HepG2 (cell line): Measurements from ENCODE around the gene CHPF. TPM values are rescaled to one million over a fixed set of nuclear protein-coding genes. Genes with fewer than 3 reads are reported as not detected.

ENCODE experiments used
- ELF1 ChIP-seq: sonication (generic); formaldehyde crosslinking; IDR thresholded peaks from 2 replicates; pipeline ENCODE4 v1.4.0; 2020; ENCODE audit warnings: missing genetic modification reagents
- HNF4G ChIP-seq, 2 experiments: sonication (generic) in 1 of 2; formaldehyde crosslinking in 1 of 2; IDR thresholded peaks; 2 replicates each; pipeline versions ENCODE4 v1.4.0 to v1.6.1; 2011 to 2020; ENCODE audit warnings: borderline replicate concordance in 2 of 2, low read depth in 2 of 2, mild to moderate bottlenecking in 2 of 2, low read length in 1 of 2, missing genetic modification reagents in 1 of 2, moderate library complexity in 1 of 2
- HNRNPL ChIP-seq: fragments of 200-400 bp; formaldehyde crosslinking; IDR thresholded peaks from 2 replicates; pipeline ENCODE4 v1.6.1; 2017; ENCODE audit warnings: mild to moderate bottlenecking, low read depth, low read length
- JUND ChIP-seq: sonication (generic); formaldehyde crosslinking; IDR thresholded peaks from 2 replicates; pipeline ENCODE4 v1.8.0; 2022; ENCODE audit warnings: mild to moderate bottlenecking, missing genetic modification reagents
- MEF2D ChIP-seq: sonication (generic); formaldehyde crosslinking; IDR thresholded peaks from 2 replicates; pipeline ENCODE4 v1.5.1; 2020; ENCODE audit warnings: mild to moderate bottlenecking, missing genetic modification reagents
- MTA1 ChIP-seq: sonication (generic); formaldehyde crosslinking; IDR thresholded peaks from 2 replicates; pipeline ENCODE4 v1.4.0; 2020; ENCODE audit warnings: missing genetic modification reagents, mild to moderate bottlenecking, borderline replicate concordance
- PLRG1 ChIP-seq: fragments of 450-650 bp; conservative IDR thresholded peaks from 2 replicates; pipeline ENCODE4 v1.6.1; 2016
- SKI ChIP-seq: fragments of 450-650 bp; IDR thresholded peaks from one replicate; pipeline ENCODE4 v1.6.1; 2018; ENCODE audit warnings: mild to moderate bottlenecking; ENCODE audit not compliant: partially characterized antibody
- SSRP1 ChIP-seq: IDR thresholded peaks from 2 replicates; pipeline ENCODE4 v1.6.1; 2016; ENCODE audit warnings: control low read depth
- STAG1 ChIP-seq: sonication (generic); formaldehyde crosslinking; IDR thresholded peaks from 2 replicates; pipeline ENCODE4 v1.4.0; 2020; ENCODE audit warnings: missing genetic modification reagents
- THYN1 ChIP-seq: sonication (generic); formaldehyde crosslinking; IDR thresholded peaks from 2 replicates; pipeline ENCODE4 v1.8.1; 2023; ENCODE audit warnings: low read depth, mild to moderate bottlenecking, moderate library complexity, missing genetic modification reagents, borderline replicate concordance
- U2AF1 ChIP-seq: fragments of 200-400 bp; formaldehyde crosslinking; optimal IDR thresholded peaks from 2 replicates; pipeline ENCODE3; 2017; ENCODE audit warnings: mild to moderate bottlenecking, low read depth, low read length
- WIZ ChIP-seq: sonication (generic); formaldehyde crosslinking; IDR thresholded peaks from 2 replicates; pipeline ENCODE4 v1.5.1; 2020; ENCODE audit warnings: mild to moderate bottlenecking, missing genetic modification reagents
- ZNF205 ChIP-seq: IDR thresholded peaks from 2 replicates; pipeline ENCODE4 v1.6.1; 2018; ENCODE audit warnings: missing biosample characterization, missing genetic modification reagents
- ZNF446 ChIP-seq: sonication (generic); formaldehyde crosslinking; IDR thresholded peaks from 2 replicates; pipeline ENCODE4 v1.5.0; 2020; ENCODE audit warnings: mild to moderate bottlenecking, missing genetic modification reagents
- polyA plus RNA-seq, 8 experiments: library from polyadenylated mRNA; depleted of rRNA in 3 of 8; stranded (reverse) in 7 of 8; unstranded in 1 of 8; fragments of >200 nt; fragmentation: Illumina TruSeq in 4 of 8; extraction: Trizol in 4 of 8; gene quantifications; 2 replicates each; pipeline versions ENCODE4 v1.2.1 to v1.2.3, GENCODE V29; 2011 to 2016; ENCODE audit warnings: low read depth in 4 of 8, missing spikeins in 1 of 8, mixed read lengths in 1 of 8; ENCODE audit not compliant: insufficient read depth in 1 of 8
- total RNA-seq, 5 experiments: library from RNA; depleted of rRNA; stranded (reverse); fragments of >200 nt; fragmentation: Illumina TruSeq; extraction: Trizol; gene quantifications; 2 replicates each; pipeline ENCODE4 v1.2.3, GENCODE V29; 2016; ENCODE audit warnings: low read depth in 1 of 5
- TF ChIP-seq, protein P1 (sequence below): sonication (generic); formaldehyde crosslinking; IDR thresholded peaks from 2 replicates; pipeline ENCODE4 v1.4.0; 2020; ENCODE audit warnings: low read depth, mild to moderate bottlenecking, missing genetic modification reagents
- TF ChIP-seq, protein P2 (sequence below): sonication (generic); formaldehyde crosslinking; IDR thresholded peaks from 2 replicates; pipeline ENCODE4 v1.4.0; 2020; ENCODE audit warnings: missing genetic modification reagents
- TF ChIP-seq, protein P3 (sequence below): sonication (generic); formaldehyde crosslinking; IDR thresholded peaks from 2 replicates; pipeline ENCODE4 v1.9.0; 2021; ENCODE audit warnings: missing genetic modification reagents, borderline replicate concordance
- TF ChIP-seq, protein P4 (sequence below): sonication (generic); formaldehyde crosslinking; IDR thresholded peaks from 2 replicates; pipeline ENCODE4 v1.5.0; 2020; ENCODE audit warnings: mild to moderate bottlenecking, missing genetic modification reagents
- TF ChIP-seq, protein P5 (sequence below): sonication (generic); formaldehyde crosslinking; conservative IDR thresholded peaks from 2 replicates; pipeline ENCODE4 v1.8.0; 2022; ENCODE audit warnings: mild to moderate bottlenecking, moderate library complexity, missing genetic modification reagents

CHPF gene
- total and polyA plus RNA-seq, 2 of the 13 experiments (the other 11 are each of a cell fraction or from before 2014, with no cell fraction given) = 79.6 to 111 TPM

DNA sequence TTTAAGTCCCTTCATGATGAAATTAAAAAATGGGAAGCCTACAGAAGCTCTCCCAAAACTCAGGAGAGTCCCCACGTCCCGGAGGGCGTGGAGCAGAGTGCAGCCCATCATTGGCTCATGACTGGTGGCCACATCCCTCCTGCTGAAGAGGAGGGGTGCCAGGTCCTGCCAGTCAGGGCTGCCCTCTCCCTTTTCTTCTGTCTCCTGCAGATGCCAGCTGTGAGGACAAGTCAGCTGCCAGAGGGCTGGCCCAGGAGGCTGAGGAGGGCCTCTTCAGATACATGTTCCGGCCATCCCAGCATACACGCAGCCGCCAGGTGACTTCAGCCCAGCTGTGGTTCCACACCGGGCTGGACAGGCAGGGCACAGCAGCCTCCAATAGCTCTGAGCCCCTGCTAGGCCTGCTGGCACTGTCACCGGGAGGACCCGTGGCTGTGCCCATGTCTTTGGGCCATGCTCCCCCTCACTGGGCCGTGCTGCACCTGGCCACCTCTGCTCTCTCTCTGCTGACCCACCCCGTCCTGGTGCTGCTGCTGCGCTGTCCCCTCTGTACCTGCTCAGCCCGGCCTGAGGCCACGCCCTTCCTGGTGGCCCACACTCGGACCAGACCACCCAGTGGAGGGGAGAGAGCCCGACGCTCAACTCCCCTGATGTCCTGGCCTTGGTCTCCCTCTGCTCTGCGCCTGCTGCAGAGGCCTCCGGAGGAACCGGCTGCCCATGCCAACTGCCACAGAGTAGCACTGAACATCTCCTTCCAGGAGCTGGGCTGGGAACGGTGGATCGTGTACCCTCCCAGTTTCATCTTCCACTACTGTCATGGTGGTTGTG is 31.1 kb upstream of the CHPF start (continued):
- TF ChIP-seq MEF2D = no peak
- TF ChIP-seq, protein P1, sequence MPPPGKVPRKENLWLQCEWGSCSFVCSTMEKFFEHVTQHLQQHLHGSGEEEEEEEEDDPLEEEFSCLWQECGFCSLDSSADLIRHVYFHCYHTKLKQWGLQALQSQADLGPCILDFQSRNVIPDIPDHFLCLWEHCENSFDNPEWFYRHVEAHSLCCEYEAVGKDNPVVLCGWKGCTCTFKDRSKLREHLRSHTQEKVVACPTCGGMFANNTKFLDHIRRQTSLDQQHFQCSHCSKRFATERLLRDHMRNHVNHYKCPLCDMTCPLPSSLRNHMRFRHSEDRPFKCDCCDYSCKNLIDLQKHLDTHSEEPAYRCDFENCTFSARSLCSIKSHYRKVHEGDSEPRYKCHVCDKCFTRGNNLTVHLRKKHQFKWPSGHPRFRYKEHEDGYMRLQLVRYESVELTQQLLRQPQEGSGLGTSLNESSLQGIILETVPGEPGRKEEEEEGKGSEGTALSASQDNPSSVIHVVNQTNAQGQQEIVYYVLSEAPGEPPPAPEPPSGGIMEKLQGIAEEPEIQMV = no peak
- TF ChIP-seq ZNF446 (CRISPR knock-in tag) = no peak
- no peak for TF ChIP-seq ELF1 (CRISPR knock-in tag)
- TF ChIP-seq ZNF205 (CRISPR knock-in tag) = no peak
- TF ChIP-seq PLRG1 = no peak
- no peak for TF ChIP-seq SKI
- TF ChIP-seq, protein P2, sequence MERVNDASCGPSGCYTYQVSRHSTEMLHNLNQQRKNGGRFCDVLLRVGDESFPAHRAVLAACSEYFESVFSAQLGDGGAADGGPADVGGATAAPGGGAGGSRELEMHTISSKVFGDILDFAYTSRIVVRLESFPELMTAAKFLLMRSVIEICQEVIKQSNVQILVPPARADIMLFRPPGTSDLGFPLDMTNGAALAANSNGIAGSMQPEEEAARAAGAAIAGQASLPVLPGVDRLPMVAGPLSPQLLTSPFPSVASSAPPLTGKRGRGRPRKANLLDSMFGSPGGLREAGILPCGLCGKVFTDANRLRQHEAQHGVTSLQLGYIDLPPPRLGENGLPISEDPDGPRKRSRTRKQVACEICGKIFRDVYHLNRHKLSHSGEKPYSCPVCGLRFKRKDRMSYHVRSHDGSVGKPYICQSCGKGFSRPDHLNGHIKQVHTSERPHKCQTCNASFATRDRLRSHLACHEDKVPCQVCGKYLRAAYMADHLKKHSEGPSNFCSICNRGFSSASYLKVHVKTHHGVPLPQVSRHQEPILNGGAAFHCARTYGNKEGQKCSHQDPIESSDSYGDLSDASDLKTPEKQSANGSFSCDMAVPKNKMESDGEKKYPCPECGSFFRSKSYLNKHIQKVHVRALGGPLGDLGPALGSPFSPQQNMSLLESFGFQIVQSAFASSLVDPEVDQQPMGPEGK (CRISPR knock-in tag) = no peak
- TF ChIP-seq, protein P3, sequence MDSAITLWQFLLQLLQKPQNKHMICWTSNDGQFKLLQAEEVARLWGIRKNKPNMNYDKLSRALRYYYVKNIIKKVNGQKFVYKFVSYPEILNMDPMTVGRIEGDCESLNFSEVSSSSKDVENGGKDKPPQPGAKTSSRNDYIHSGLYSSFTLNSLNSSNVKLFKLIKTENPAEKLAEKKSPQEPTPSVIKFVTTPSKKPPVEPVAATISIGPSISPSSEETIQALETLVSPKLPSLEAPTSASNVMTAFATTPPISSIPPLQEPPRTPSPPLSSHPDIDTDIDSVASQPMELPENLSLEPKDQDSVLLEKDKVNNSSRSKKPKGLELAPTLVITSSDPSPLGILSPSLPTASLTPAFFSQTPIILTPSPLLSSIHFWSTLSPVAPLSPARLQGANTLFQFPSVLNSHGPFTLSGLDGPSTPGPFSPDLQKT (CRISPR knock-in tag) = no peak
- no peak for TF ChIP-seq HNF4G (IDR thresholded peaks at IDR 0.05; ENCODE audit: borderline replicate concordance, low read depth, low read length)
- no peak for TF ChIP-seq HNF4G (CRISPR knock-in tag; IDR thresholded peaks at IDR 0.05; ENCODE audit: borderline replicate concordance, low read depth)
- TF ChIP-seq STAG1 (CRISPR knock-in tag) = no peak
- TF ChIP-seq MTA1 = peak; percentile 29; the same call in 1 of the 2 replicates
- no peak for TF ChIP-seq THYN1
- no peak for TF ChIP-seq WIZ
- TF ChIP-seq U2AF1 = no peak
- TF ChIP-seq SSRP1 (CRISPR knock-in tag) = no peak
- TF ChIP-seq, protein P4, sequence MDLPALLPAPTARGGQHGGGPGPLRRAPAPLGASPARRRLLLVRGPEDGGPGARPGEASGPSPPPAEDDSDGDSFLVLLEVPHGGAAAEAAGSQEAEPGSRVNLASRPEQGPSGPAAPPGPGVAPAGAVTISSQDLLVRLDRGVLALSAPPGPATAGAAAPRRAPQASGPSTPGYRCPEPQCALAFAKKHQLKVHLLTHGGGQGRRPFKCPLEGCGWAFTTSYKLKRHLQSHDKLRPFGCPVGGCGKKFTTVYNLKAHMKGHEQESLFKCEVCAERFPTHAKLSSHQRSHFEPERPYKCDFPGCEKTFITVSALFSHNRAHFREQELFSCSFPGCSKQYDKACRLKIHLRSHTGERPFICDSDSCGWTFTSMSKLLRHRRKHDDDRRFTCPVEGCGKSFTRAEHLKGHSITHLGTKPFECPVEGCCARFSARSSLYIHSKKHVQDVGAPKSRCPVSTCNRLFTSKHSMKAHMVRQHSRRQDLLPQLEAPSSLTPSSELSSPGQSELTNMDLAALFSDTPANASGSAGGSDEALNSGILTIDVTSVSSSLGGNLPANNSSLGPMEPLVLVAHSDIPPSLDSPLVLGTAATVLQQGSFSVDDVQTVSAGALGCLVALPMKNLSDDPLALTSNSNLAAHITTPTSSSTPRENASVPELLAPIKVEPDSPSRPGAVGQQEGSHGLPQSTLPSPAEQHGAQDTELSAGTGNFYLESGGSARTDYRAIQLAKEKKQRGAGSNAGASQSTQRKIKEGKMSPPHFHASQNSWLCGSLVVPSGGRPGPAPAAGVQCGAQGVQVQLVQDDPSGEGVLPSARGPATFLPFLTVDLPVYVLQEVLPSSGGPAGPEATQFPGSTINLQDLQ (CRISPR knock-in tag) = no peak
- 0 out of 2 replicates have a peak, but pooled peaks have one; percentile 40 for TF ChIP-seq HNRNPL
- TF ChIP-seq, protein P5, sequence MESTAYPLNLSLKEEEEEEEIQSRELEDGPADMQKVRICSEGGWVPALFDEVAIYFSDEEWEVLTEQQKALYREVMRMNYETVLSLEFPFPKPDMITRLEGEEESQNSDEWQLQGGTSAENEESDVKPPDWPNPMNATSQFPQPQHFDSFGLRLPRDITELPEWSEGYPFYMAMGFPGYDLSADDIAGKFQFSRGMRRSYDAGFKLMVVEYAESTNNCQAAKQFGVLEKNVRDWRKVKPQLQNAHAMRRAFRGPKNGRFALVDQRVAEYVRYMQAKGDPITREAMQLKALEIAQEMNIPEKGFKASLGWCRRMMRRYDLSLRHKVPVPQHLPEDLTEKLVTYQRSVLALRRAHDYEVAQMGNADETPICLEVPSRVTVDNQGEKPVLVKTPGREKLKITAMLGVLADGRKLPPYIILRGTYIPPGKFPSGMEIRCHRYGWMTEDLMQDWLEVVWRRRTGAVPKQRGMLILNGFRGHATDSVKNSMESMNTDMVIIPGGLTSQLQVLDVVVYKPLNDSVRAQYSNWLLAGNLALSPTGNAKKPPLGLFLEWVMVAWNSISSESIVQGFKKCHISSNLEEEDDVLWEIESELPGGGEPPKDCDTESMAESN (CRISPR knock-in tag) = no peak
- no peak for TF ChIP-seq JUND (CRISPR knock-in tag)
